ENCODE measurements around the gene ITIH2.
"Not testable (repeated sequence)": the region's sequence is repeated elsewhere in the genome, so short reads cannot be mapped to it uniquely, and the experiment has no call there.

ITIH2 gene

DNA sequence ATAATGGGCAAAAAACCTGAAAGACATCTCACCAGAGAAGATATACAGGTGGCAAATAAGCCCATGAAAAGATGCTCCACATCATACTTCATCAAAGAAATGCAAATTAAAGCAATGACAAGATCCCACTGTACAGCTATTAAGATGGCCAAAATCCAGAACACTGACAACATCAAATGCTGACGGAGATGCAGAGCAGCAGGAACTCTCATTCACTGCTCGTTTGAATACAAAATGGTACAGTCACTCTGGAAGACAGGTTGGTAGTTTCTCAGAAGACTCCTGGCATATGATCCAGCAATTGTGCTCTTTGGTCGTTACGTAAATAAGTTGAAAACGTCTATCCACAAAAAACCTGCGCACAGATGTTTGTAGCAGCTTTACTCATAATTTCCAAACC lies 49.1 kb downstream of the ITIH2 start:
- no peak for FAIRE-seq

DNA sequence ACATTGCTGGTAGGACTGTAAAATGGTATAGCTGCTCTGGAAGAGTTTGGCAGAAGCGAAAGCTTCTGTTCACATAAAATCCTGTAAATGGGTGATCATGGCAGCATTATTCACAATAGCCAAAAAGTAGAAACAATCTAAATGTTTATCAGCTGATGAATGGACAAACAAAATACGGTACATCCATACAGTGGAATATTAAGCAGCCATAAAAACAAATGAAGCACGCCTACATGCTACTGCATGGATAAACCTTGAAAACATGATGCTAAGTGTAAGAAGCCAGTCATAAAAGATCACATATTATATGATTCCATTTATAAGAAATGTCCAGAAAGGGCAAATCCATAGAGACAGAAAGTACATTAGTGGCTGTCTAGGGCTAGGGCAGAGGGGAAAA lies 52.0 kb downstream of the ITIH2 start:
- FAIRE-seq: no peak

DNA sequence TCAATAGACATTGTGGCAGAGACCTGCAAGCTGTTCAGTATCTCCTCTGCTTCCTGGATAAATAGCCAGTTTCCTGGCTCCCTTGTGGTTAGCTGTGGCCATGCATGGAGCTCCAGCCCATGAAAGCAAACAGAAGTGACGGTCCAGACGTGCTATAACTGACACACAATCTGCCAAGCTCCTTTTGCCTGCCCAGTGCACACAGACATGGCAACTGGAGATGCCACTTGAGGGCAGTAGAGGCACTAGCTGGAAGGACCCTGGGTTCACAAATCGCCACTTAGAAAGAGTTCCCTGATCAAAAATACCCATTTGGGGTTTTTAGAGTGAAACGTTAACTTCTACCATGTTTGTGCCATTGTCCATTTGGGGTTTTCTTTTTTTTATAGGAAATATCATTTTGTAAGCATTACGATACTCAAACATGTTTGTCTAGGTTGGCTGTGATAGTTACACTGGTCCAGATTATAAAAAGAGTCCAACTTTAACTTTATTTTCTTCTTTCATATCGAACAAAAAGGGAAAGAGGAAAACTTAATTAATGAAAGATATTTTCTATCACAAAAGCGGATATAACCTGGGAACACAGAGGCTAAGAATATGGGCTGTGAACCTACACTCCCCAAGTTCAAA lies 53.4 kb downstream of the ITIH2 start:
- no peak for FAIRE-seq

DNA sequence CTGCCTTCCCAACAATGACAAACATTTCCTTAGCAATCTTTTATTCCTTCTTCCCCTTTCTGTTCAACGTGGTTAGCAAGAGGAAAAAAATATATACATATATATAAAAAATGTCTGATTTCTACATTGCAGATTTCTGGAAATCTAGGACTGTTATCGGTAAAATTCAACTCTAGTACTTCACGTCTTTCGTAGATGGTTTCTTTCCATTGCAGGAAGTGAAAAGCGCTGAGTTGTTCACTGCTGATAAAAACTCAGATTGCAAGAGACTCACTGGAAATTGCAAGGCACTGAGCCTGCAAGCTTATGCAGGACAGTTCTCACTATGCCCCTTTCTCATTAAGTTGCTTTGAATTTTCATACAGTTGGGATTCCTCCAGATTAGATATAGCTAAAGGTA lies 60.8 kb downstream of the ITIH2 start:
- no peak for FAIRE-seq

DNA sequence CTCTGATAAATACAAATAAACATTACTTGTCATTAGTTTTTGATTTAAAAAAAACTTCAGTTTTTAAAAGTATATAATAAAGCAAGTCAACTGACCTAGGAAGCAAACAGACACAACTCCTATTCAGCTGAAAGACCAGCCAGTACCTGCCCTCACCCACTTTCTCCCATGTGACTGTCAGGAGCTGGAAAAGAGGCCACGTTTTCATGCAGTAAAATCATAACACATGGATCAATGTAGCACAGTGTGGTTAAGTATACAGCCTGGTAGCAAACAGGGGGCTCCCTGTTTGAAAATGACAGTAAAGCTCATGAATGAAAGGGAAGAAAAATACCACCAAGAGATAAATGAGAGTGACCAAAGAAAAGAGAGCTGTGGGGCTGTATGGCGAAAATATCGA lies 63.1 kb downstream of the ITIH2 start:
- no peak for FAIRE-seq

DNA sequence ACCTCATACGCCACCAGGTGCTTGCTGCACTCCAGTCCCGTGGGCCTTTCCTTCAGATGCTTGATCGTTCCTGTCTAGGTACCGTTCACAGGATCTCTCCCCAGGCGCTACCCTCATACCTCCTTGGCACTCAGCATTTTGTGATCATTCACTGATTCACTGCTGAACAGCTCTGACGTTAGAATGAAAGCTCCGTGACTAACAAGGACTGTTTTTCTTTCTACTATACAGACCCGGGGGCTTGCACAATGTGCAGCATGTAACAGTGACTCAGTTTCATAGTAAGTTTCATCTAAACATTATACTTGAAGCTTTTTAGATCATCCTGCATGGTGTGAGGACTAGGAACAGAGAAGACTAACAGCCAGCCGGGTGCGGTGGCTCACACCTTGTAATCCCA lies 64.1 kb downstream of the ITIH2 start:
- no peak for FAIRE-seq

DNA sequence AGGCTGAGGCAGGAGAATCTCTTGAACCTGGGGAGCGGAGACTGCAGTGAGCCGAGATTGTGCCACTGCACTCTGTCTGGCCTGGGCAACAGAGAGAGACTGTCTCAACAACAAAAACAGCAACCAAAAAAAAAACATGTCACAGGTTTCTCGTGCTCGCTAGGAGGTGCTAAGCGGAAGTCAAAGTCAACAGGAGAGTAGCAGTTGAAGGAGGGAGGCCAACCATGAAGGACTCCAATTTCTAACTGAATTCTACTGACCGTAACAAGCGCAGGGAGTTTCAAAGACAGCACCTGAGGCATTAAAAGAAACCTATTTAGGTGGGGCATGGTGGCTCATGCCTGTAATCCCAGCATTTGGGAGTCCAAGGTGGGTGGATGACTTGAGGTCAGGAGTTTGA lies 65.3 kb downstream of the ITIH2 start:
- no peak for FAIRE-seq

DNA sequence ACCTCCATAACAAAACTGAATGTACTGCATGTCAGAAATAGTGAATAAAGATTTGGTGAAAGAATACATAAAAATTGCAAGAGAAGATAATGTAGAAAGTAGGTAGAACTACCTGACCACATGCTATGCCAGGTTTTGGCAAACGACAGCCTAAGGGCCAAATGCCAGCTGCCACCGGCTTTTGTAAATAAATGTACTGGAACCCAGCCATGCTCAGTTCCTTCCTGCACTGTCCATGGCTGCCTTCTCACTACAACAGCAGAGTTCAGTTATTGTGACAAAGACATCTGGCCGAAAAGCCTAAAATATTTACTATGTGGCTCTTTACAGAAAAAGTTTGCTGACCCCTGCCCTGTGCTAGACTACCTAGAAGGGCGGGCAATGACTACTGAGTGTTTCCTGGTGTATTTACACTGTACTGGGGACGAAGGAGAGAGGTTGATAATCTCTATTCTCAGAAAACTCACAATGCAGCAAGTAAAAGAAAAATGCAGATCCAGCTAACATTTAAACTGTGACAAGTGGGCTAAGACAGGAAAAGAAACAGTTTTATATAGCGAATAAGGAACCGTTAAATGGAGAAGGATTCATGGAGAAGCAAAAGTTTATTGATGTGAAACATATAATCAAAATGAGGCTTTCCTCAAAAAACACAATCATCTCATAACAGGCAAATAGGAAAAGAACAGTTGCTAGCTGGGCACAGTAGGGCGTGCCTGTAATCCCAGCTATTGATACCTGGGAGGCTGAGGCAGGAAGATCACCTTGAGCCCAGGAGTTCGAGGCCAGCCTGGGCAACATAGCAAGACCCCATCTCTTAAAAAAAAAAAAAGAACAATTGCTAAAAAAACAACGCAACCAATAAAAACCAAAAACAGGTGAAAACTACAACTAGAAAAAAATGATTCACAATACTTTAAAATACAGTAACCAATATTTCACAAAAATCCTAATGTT lies 71.0 kb downstream of the ITIH2 start:
- FAIRE-seq: no peak

DNA sequence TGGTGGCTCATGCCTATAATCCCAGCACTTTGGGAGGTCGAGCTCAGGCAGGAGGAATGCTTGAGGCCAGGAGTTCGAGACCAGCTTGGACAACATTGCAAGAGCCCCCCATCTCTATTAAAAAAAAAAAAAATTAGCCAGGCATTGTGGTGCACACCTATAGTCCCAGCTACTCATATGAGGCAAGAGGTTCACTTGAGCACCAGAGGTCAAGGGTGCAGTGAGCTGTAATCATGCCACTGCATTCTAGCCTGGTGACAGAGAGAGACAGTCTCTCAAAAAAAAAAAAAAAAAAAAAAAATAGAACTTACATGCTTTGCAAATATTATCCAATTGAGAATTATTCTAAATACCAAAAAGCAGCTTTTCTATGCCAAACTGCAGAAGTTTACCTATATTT lies 73.7 kb downstream of the ITIH2 start:
- FAIRE-seq: no peak

DNA sequence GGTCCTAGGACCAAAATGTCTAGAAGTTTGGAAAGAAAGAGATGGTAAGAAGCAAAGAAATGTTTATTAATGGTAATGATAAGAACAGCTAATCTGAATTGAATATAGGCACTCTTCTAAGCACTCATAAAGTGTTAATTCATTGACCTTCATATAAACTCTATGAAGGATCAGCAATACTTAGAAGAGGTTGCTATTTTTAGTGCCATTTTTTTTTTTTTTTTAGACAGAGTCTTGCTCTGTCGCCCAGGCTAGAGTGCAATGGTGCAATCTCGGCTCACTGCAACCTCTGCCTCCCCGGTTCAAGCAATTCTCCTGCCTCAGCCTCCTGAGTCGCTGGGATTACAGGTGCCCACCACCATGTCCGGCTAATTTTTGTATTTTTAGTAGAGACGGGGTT lies 79.1 kb downstream of the ITIH2 start:
- not testable (repeated sequence) for FAIRE-seq

DNA sequence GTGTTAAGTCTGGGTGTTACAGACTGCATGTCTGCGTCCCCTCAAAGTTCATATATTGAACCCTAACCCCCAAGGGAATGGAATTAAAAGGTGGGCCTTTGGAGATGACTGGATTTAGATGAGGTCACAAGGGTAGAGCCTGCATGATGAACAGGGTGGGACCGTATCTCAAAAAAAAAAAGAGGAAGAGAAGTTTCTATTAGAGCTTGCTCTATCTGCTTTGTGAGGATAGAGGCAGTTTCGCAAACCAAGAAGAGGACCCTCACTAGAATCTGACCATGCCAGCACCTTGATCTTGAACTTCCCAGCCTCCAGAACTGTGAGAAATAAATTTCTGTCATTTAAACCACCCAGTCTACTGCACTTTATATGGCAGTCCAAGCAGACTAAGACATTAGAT lies 83.3 kb downstream of the ITIH2 start:
- FAIRE-seq: no peak

DNA sequence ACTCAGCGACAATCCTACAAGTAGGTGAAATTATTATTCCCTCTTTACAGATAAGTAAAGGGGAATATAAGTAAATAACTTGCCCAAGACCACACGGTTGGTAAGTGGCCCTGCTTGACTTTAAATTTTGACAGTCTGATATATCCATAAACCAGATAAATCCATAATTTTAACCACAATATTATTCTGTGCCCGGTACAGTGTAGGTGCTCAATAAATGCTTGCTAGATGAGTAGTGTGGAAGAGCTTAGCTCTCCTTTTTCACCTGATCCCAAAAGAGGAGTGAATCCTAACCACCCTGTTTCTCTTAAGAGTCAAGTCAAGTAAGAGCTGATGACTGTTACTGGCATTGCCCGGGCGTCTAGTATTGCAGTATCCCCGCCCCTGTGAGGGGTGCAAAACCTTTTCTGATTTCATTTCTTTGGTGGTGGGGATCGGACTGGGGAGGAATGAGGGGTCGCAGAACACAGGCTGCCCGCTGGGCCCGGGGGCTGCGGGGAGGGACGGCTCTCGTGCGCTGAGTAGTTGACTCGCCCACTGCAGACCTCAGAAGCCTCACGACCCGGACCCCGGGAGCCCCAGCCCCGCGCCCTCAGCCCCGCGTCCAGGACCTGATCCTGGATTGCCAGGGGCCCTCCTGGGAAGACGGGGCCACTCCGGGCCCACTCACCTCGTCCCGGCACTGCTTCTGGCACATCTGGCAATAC lies 84.2 kb downstream of the ITIH2 start:
- no peak for FAIRE-seq

DNA sequence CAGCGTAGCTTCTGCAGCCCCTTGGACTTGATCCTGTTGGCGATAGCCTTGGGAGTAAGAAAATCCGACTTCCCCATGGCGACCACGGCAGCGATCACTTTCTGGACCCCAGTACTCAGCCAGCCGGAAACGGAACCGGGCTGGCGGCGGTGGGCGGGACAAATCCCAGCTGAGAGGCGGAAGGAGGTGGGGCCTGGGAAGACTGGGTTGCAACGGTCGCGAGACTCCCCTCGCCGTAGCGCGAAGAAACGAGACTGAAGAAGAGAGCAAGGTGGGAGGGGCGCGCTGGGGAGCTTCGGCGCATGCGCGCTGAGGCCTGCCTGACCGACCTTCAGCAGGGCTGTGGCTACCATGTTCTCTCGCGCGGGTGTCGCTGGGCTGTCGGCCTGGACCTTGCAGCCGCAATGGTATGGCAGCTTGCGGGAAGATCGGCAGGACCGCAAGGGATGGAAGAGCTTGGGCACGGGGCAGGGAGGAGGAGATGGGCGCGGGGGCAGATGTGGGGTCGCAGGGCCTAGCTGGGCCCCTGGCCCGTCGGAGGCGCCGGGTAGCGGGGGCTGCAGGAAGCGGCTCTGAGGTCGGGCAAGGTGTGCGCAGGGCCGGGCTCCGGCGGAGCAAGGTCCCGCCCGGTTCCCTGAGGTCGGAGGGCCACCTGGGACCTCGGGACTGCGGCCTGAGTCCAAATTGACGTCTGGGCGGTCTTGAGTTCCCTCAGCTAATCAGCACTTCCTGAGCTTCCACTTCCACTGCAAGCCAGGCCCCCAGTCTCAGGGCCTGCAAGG lies 84.9 kb downstream of the ITIH2 start, which contains the start of the genes ATP5F1C and KIN:
Gene ATP5F1C (plus strand): TSS at position 321 of the 782 bp plus-strand sequence. CDS start 31 bp downstream, at position 352.
Gene KIN (minus strand): TSS at position 137 of the 782 bp plus-strand sequence. CDS start 60 bp downstream, at position 77.
- FAIRE-seq: peak; percentile 70

DNA sequence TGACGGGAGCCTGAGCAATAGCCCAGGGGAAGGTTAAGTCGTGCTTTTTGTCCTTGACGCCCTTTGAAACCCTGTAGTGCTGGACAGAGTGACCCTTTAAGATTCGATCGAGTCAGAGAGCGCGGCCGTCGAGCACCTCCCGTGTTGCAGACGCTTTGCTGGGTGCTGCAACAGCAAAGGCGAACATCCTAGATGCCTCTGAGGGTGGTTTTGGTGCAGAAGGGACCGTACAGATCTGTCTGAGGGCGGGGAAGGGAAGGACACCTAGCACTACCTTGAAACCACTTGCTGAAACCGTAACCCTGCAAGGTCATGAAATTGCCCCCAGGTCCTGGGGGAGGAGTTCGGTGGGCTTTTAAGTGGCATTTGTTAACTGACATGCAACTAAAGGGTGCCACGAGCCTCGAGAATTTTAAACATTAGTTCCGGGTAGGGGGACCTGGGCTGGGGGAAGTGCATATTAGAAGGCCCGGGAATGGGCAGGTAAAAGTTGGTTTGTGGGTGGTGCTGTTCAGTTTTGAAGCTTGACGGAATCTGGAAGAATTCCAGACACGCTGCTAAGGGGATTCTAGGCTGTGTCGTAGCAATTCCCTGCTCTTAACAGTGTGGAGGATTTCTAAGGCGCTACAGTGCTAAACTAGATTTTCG lies 85.6 kb downstream of the ITIH2 start:
- FAIRE-seq: no peak

DNA sequence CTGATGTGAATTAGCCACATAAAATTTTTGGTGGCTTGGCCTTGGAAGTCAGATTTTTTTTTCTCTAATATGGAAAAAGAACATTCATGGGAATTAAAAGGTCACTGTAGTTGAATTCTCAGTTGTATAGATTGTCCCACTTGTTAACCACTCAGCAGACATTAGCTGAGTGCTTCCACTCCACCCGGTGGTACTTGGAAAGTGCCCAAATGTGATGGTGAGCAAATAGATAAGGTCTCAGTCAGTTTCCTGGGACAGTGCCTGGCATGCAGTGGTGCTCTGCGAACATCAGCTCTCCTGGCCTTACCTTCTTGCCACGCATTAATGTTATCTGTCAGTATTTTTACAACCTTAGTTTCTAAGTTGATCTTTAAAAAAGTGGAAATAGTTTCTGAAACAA lies 86.3 kb downstream of the ITIH2 start:
- FAIRE-seq: no peak

DNA sequence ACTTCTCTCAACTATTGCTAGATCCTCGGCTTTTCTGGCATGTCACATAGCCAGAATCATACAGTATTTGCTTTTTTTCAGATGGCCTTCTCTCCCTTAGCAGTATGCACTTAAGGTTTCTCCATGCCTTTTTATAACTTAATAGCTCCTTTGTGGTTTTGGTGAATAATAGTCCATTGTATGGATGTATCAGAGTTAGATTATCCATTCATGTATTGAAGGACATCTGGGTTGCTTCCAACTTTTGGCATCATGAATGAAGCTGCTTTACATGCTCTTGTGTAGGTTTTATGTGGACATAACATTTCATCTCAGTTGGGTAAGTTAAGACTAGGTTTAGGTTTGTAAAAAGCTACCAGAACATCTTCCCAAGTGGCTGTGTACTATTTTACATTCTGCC lies 89.4 kb downstream of the ITIH2 start:
- no peak for FAIRE-seq

DNA sequence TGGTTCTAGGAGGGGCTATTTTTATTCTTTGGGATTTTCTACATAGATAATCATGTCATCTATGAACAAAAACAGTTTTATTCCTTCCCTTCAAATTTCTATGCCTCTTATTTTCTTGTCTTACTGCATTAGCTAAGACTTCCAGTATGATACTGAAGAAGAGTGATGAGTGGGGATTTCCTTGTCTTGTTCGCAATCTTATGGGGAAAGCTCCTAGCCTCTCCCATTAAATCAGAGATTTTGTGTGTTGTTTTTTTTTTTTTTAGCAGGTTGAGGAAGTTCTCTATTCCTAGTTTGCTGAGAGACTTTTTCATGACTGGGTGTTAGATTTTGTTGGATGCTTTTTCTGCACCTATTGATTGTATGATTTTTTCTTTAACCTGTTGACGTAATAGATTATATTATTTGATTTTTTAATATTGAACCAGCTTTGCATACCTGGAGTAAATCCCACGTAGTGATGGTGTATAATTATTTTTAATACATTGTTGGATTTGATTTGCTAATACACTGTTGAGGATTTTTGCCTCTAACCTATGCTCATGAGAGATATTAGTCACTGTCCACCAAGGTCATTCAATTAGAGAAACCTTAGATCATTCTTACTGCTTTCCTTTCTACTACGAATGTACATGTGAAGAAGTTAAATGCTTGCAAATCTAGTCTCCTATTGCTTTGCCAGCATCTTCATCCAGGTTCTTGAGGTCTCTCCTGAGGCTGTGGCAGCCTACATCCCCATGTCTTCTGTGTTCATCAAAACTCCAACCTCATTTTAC lies 91.3 kb downstream of the ITIH2 start:
- no peak for FAIRE-seq

DNA sequence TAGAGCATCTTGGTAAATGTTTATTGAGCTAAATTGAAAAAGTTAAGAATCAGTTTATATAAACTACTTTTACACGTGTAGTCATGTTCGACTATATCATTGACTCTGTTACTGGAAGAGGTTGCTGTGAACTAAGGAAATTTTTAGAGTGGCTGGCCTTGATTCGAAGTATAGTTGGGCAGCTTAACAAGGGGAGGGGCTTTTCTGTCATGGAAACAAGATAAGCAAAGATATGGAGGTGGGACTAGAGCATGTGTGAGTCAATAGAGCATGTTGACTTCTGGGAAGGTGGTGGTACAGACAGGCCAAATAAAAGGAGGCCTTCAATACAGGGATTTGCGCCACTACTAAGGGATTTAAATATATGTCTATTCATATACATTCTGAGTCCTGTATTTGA lies 92.5 kb downstream of the ITIH2 start:
- no peak for FAIRE-seq

DNA sequence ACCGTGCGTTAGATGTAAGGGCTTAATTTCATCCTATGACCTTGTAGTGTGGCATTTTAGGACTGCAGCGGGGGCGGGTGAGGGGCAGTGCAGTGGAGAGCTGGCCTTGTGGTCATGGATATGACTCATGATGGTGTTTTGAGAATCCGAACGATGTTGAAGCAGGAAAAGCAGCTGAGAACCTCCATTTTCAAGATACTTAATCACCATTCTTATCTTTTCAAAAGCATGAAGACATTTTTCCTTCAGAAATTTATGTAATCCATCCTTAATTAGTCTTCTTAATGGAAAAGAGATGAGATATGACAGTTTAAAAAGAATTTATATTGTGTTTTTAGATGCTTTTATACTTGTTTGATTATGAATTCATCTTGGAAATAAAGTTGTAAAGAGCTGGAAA lies 94.5 kb downstream of the ITIH2 start:
- no peak for FAIRE-seq

All from A204.1 (cell line).